OCI-LY7 (cell line): ENCODE data around the gene LRRC36.

Source experiments
- EZH2phosphoT487 ChIP-seq: fragments of 200-600 bp; sonication (generic); IDR thresholded peaks from 2 replicates; pipeline ENCODE4 v1.6.1; 2018; ENCODE audit warnings: low read depth, borderline replicate concordance, mild to moderate bottlenecking, mixed run types, antibody characterized with exemption, low read length, moderate library complexity, mixed read lengths
- TF ChIP-seq, protein P1 (sequence below): fragments of 200-600 bp; sonication (generic); conservative IDR thresholded peaks from 2 replicates; pipeline ENCODE4 v1.5.1; 2014; ENCODE audit warnings: mild to moderate bottlenecking, antibody characterized with exemption, low read length, moderate library complexity, mixed read lengths

- TF ChIP-seq, protein P1, sequence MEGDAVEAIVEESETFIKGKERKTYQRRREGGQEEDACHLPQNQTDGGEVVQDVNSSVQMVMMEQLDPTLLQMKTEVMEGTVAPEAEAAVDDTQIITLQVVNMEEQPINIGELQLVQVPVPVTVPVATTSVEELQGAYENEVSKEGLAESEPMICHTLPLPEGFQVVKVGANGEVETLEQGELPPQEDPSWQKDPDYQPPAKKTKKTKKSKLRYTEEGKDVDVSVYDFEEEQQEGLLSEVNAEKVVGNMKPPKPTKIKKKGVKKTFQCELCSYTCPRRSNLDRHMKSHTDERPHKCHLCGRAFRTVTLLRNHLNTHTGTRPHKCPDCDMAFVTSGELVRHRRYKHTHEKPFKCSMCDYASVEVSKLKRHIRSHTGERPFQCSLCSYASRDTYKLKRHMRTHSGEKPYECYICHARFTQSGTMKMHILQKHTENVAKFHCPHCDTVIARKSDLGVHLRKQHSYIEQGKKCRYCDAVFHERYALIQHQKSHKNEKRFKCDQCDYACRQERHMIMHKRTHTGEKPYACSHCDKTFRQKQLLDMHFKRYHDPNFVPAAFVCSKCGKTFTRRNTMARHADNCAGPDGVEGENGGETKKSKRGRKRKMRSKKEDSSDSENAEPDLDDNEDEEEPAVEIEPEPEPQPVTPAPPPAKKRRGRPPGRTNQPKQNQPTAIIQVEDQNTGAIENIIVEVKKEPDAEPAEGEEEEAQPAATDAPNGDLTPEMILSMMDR = peak; percentile 79
- TF ChIP-seq EZH2phosphoT487 = no peak
Measured at GRCh38 chr16:67428146-67428731, 101.6 kb downstream of the LRRC36 start.
